NCI-H2171 treated with DMSO at 0.1 percent for 48 hours (cell line): ENCODE results near the gene MXI1.

ENCODE experiments used
- DNase-seq: peaks from one replicate; lab custom pipeline; 2025; lab: John Stamatoyannopoulos, UW

The MXI1 gene

GRCh38 chr10:110216240-110216639 lies 8.8 kb downstream of the MXI1 start:
- no peak for DNase-seq

DNA sequence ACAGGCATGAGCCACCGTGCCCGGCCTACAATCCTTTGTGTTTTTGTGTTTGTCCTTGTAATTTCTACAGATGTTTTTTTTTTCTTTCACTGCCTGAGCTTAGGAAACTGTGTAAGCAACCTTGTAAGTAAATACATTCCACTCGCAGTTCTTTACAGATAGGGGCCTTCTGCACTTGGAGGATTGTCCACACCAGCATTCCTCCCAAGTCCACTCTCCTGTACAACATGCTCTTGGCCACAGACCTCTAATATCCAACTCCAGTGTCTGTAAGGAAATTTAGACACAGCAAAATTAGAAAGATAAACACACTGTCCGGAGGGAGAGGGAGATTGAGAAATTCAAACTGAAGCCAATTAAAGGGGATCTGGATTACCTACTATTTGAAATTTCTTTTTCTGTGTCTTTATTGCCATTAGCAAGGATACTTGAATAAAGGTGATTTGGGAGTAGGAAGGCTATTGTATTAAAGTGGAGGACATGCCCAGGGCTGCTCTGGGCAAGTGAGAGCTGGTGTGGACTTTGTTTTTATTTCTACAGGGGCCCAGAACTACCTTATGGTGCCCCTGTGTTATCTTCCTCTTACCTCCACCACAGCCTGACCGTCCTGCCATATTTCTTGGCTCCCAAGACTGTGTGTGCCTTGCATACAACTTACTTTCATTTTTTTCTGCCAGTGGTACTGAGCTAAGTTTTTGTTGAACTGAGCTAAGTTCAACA lies 9.7 kb downstream of the MXI1 start:
- no peak for DNase-seq

DNA sequence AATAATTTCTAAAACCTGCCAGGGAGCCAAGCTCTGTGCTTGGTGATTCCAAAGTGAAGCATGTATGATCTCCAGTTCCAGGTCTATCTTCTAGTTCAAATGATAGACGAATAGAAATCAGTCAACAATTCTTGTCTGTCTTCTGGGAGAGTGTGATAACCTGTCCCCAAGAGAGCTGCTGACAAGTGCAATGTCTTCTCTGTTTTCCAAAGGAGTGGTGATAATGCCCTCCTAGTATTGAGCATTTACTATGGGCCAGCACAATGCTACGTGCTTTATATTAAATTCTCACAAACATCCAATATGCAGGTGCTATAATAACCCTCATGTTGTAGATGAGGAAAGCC lies 10.2 kb downstream of the MXI1 start:
- DNase-seq: no peak

GRCh38 chr10:110218632-110219031 lies 11.2 kb downstream of the MXI1 start:
- DNase-seq: no peak

GRCh38 chr10:110219884-110220283 lies 12.5 kb downstream of the MXI1 start:
- DNase-seq: no peak

DNA sequence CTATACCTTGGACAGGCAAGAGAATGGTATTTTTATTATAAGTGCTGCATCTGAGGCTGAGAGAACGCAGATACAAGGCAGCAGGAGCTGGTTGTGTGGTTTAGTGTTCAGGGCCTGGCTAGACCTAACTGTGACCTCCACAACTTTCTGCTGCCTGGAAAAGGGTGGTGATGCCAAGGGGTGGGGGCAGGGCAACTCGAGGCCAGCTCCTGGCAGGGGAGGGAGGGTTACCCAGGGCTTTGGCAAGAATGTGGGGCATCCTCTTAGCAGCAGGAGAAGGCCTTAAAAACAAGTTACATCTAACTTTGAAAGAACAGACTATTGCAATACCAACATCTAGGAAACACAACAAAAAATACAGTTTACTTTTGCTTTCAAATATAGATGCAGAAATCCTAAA lies 13.0 kb downstream of the MXI1 start:
- DNase-seq: no peak

DNA sequence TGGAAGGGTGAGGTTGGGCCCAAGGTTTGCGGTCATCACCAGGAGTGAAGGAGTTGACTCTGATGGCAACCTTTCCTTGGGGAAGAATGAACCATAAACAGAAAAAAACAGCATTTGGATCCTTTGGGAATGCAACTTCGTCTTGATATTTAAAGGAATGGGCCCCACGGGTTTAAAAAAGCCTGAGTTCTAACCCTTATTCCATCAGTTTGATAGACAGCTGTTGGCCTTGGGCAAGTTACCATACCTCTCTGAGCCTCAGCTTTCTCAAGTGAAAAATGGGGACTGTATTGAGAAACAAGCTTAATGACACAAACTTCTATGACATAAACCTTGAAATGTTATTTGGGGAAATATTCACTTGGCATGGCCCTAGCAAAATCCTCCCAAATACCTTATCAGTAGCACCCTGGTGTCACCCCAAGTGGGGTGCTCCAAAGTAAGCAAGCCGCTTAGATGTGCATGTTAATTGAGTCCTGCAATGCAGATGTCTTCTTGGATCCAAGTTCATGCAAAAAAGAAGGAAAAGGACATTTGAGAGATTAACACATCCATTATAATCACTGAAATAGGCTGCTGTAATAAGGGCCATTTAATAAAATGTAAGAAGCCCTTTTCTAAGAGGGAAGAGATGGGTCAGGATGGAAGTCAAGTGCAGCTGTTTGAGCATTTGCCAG lies 13.8 kb downstream of the MXI1 start:
- DNase-seq: no peak

DNA sequence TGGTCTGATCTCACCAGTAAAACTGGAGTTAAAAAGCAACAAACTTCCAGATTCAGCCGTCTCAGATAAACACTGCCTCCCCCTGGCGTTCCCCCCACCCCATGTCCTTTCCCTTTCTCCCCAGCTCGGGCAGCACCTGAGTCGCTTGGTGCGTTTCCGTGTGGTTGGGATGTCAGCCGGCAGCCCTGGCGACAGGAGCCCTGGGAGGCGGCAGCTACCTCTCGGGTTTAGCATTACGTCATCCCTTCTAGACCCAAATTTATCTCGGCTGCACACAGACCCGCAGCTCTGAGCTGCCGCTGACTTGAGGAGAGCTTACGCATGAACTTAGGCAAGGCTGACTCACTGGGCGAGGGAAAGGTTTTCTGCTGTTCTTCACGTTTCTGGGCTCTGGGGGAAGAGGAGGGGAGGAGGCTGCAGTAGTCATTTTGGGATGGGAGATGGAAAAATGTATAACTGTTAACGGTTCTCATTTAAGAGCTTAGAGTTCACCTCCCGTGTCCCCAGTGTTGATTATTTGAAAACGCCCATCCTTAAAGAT lies 14.4 kb downstream of the MXI1 start:
- peak; percentile 70 for DNase-seq

DNA sequence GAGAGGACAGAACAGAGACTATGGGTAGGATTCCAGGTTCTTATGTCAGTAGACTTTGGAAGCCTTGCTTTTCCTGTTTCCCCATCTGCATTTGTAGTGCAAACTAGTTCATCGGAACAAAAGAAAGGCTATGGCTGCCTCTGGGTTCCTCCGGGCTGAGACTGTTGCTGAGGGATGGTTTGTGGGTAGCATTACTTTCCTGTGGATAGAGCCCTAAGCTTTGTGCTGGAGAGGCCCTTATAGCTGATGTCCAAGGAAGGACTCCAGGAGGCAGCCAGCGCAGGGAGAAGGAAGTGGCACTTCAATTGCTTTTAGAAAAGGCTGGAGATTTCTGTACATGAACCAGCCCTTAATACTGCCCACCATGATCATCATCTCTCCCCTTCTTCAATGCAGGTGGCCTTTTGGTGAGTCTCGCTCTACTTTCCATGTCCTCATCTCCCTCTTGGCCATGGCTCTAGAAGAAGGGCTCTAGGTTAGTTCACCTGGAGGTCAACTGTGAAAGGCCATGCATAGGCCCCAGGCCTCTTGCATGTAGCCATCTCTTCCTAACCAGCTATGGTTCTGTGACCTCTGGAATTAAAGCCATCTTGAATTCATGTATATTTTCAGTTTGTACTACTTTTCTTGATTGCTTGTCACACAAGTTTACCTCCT lies 15.4 kb downstream of the MXI1 start:
- DNase-seq: no peak

DNA sequence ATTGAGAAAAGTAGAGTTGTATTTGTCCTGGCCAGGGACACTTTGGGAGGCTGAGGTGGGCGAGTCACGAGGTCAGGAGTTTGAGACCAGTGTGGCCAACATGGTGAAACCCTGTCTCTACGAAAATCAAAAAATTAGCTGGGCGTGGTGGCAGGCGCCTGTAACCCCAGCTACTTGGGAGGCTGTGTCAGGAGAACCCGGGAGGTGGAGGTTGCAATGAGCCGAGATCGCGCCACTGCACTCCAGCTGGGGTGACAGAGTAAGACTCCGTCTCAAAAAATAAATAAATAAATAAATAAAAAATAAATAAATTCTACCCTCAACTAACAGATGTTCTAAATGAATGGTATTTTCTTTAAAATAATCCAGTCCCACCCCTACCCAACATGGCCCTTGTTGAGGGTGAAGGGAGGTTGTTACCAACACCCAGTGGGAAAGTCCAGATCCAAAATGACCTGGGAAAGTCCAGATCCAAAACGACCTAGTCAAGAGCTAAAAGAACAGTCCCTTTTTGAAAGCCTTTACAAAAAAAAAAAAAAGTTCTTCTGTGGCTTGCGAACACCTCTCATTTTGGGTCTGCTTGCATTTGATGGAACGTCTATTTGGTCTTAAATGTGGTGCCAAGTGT lies 16.0 kb downstream of the MXI1 start:
- DNase-seq: no peak

DNA sequence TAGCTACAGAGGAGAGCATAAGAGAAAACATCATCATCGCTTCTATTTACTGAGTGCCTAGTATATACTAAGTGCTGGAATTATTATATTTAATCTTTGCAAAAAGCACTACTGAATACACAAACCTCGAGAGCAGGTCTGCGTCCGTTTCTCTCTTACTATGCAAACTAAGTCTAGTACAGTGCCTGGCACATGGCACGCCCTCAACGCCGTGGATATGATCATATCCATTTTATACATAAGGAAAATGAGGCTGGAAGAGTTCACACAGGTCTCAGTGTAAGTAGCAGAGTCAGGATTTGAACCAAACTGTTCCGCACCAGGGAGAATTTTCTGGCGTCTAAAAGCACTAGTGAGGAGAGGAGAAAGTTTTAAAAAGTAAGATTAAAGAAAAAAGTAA lies 17.6 kb downstream of the MXI1 start:
- no peak for DNase-seq

DNA sequence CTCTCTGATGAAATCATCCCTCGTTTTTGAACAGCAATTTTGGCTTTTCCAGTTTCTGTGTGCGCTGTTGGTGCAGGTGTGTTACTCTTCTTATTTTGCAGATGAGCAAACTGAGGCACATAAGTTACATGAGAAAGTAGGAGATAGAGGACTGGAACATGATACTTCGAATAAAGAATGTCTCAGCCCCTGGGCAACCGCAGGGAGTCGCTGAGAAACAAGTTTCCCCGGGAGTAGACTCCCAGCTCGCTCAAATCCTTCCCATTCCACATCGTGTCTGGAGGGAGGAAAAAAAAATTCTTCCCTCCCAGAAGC lies 18.0 kb downstream of the MXI1 start:
- DNase-seq: no peak

GRCh38 chr10:110225756-110226542 lies 18.5 kb downstream of the MXI1 start:
- DNase-seq: peak; percentile 83

GRCh38 chr10:110226543-110226925 lies 19.1 kb downstream of the MXI1 start:
- DNase-seq: peak; percentile 66

GRCh38 chr10:110226926-110227641 lies 19.7 kb downstream of the MXI1 start:
- DNase-seq: no peak

DNA sequence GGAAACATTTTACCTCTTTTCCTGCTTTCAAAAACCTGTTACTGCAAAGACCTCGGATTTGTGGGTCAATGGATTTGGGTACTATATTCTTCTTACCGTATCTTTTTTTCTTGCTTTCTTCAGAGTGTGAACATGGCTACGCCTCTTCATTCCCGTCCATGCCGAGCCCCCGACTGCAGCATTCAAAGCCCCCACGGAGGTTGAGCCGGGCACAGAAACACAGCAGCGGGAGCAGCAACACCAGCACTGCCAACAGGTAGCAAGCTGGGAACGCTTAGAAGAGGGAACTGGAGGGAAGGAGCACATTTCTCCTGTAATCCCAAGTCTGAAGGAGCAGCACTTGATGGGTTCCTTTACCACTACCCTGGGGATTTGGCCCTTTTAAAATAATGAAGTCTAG lies 20.7 kb downstream of the MXI1 start:
- DNase-seq: no peak

DNA sequence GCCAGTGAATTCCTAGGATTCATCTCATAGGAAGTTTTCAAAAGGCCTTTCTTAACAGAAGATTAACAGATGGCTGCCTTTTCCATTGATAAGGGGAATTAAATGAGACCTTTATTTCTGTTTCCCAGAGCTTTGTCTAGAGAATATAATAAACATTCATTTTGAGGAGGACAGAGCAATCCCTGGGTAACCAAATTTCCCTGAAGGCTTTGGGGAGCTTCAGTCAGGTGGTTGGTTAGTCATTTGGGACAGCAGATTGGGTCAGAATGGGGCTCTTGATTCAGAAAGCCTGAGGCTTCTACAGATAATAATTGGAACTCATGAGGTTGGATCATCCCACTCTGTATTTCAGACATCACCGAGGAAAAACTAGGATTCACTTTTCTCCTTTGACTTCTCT lies 21.8 kb downstream of the MXI1 start:
- no peak for DNase-seq

- DNase-seq: no peak
These were observed 26.4 kb downstream of the MXI1 start for GRCh38 chr10:110233846-110234245.

DNA sequence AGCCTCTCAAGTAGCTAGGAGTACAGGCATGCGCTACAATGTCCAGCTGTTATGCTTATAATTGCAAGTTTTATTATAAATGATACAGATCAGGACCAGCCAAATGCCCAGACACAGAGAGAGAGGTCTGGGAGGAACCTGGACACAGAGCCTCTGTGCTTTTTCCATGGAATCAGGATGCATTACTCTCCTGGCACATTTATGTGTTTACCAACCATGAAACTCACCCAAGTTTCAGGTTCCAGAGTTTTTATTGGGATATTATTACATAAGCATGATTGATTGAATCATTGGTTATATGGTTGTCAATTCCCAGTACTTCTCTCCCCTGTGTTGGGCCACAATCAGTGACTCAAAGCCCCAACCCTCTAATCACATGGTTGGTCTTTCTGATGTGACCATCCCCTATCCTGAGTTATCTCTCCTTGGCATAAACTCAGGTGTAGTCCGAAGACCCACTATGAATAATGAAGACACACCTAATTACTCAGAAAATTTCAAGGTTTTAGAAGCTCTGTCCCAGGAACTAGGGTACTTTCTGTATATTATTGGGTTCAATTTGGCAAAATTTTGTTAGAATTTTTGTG lies 30.6 kb downstream of the MXI1 start:
- DNase-seq: no peak

GRCh38 chr10:110239892-110240291 lies 32.5 kb downstream of the MXI1 start:
- DNase-seq: no peak

DNA sequence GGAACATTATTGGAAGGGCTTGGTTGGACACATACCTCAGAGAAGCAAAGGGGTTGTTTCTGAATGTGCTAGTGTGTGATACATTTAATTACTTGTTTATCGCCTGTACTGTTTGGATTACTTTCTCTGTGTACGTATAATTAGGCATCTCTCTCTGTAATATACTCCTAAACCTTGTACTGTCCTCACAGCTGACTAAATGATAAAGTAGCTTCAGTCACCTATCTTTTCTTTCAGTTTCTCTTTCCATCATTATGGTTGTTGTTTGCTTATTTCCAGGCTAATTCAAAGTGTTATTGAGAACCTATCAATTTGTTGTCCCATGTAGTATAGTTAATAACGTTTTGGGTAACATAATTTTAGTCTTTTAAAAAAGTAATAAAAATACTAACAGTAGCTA lies 34.0 kb downstream of the MXI1 start:
- DNase-seq: no peak
